OCI-LY7 (cell line): ENCODE data around the gene FRAS1.

Experiments
- EZH2phosphoT487 ChIP-seq: fragments of 200-600 bp; sonication (generic); IDR thresholded peaks from 2 replicates; pipeline ENCODE4 v1.6.1; 2018; ENCODE audit warnings: low read depth, borderline replicate concordance, mild to moderate bottlenecking, mixed run types, antibody characterized with exemption, low read length, moderate library complexity, mixed read lengths
- TF ChIP-seq, protein P1 (sequence below): fragments of 200-600 bp; sonication (generic); conservative IDR thresholded peaks from 2 replicates; pipeline ENCODE4 v1.5.1; 2014; ENCODE audit warnings: mild to moderate bottlenecking, antibody characterized with exemption, low read length, moderate library complexity, mixed read lengths

DNA sequence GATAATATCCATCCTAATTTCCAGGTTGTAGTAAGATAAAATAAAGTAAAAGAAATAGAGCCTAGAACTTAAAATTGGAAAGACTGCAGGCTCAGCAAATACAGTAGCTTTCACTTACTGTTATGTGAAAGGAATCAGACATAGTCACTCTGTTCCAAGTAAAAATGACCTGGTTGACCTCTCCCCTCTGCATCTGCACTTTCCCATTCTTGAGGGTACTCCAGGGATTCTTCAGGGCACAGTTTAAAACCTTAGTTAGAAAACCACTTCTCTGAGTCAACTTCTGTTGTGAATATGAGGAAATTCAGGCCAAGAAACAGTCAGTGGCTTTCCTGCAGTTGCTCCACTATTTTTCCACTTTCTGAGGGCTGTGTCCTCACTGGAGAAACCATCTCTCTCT is 42.9 kb downstream of the FRAS1 start:
- TF ChIP-seq, protein P1, sequence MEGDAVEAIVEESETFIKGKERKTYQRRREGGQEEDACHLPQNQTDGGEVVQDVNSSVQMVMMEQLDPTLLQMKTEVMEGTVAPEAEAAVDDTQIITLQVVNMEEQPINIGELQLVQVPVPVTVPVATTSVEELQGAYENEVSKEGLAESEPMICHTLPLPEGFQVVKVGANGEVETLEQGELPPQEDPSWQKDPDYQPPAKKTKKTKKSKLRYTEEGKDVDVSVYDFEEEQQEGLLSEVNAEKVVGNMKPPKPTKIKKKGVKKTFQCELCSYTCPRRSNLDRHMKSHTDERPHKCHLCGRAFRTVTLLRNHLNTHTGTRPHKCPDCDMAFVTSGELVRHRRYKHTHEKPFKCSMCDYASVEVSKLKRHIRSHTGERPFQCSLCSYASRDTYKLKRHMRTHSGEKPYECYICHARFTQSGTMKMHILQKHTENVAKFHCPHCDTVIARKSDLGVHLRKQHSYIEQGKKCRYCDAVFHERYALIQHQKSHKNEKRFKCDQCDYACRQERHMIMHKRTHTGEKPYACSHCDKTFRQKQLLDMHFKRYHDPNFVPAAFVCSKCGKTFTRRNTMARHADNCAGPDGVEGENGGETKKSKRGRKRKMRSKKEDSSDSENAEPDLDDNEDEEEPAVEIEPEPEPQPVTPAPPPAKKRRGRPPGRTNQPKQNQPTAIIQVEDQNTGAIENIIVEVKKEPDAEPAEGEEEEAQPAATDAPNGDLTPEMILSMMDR: no peak
- TF ChIP-seq EZH2phosphoT487: no peak
